HG03439 (cell line): ENCODE data around the gene TMEM121.

Experiments
- ATAC-seq: cut with Tn5 transposase; IDR thresholded peaks from one replicate; pipeline ENCODE4 v1.9.1; 2021; ENCODE audit warnings: mild to moderate bottlenecking, moderate library complexity; ENCODE audit not compliant: unreplicated experiment

TMEM121 gene

GRCh38 chr14:105525861-105526775, at the start of gene TMEM121:
TMEM121 (plus strand) TSS chr14:105526583; CDS start chr14:105528835, 2,252 bp downstream.
- no peak for ATAC-seq

DNA sequence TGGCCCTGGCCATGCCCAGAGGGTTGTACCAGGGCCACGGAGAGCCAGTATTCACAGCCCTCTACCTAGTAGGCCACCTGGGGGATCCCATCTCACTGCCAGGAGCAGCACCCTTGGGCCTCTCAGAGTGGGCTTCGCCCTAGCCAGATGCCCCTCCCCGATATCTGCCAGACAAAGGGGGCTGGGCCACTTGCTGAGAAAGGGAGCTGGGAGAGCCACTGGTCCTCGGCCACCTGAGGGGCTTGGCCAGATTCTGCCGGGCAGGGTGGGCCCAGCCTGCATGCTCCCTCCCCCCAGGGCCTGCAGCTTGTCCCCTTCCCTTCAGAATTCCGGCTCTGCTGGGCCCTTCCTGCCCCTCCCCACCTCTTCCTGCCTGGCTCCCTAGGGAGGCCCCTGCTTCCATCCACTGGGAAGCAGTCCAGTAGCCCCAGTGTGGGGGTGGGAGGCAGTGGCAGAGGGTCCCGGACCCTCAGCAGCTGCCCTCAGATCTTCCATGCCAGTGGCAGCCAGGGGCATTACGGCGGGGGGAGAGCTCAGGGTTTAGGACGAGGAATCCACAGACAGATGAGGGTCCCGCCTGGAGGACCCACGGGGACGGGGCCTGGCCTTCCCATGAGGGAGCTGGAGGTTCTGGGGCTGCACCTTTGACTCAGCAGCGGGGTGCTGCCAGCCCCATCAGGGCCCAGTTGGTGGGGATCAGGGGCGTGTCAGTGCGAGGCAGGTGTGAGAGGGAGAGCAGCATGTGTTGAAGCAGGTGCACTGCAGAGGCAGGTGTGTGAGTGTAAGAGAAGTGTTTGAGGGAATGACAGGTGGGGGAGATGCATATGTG, 49.3 kb upstream of the TMEM121 start:
- no peak for ATAC-seq

DNA sequence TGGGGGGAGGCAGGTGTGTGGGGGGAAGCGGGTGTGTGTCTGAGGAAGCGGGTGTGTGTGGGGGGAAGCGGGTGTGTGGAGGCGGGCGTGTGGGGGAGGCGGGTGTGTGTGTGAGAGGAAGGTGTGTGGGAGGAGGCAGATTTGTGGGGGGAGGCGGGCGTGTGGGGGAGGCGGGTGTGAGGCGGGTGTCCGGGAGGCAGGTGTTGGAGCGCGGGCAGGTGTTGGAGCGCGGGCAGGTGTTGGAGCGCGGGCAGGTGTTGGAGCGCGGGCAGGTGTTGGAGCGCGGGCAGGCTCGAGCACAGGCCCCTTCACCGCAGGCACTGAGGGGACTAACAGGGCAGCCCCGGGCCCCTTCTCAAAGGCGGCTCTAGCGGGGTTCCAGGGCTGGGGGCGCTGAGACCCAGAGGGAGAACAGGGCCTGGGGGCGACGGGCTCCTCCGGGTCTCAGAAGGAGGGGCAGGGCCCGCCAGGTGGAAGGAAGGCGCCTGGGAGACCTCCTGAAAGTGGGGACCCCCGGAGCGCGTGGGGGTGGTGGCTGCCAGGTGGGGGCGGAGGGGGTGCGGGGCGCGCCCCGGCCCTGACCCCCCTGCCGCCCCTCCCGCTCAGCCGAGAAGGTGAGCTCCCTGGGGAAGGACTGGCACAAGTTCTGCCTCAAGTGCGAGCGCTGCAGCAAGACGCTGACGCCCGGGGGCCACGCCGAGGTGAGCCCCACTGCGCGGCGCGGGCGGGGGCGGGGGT, 48.6 kb upstream of the TMEM121 start:
- no peak for ATAC-seq

DNA sequence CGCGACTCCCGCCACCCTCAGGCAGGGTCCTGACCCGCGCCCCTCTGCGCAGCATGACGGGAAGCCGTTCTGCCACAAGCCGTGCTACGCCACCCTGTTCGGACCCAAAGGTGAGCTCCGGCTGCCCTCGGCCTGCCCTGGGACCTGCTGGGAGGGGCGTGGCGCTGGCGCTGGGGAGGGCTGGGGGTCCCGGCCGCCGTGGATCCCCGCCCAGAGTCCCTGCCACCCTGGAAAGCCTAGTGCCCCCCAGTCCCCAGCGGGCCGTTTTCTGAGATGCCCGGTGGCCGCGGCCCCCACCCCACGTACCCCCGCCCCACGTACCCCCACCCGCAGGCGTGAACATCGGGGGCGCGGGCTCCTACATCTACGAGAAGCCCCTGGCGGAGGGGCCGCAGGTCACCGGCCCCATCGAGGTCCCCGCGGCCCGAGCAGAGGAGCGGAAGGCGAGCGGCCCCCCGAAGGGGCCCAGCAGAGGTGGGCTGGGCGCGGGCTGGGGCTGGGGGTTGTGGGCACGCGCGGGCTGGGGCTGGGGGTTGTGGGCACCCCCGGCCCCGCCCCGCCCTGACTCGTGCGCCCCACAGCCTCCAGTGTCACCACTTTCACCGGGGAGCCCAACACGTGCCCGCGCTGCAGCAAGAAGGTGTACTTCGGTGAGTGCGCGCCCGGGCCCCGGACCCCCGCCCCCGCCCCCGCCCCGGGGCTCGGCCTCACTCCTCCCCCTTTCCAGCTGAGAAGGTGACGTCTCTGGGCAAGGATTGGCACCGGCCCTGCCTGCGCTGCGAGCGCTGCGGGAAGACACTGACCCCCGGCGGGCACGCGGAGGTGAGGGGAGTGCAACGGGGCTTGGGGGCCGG, 47.8 kb upstream of the TMEM121 start:
- ATAC-seq: no peak

- no peak for ATAC-seq
These were observed 46.8 kb upstream of the TMEM121 start for GRCh38 chr14:105479431-105480158.

- ATAC-seq: no peak
These were observed 46.1 kb upstream of the TMEM121 start for GRCh38 chr14:105480199-105480746.

GRCh38 chr14:105480807-105481801, 45.3 kb upstream of the TMEM121 start:
- peak; percentile 59 for ATAC-seq

GRCh38 chr14:105481886-105482457, 44.4 kb upstream of the TMEM121 start:
- peak; percentile 50 for ATAC-seq

DNA sequence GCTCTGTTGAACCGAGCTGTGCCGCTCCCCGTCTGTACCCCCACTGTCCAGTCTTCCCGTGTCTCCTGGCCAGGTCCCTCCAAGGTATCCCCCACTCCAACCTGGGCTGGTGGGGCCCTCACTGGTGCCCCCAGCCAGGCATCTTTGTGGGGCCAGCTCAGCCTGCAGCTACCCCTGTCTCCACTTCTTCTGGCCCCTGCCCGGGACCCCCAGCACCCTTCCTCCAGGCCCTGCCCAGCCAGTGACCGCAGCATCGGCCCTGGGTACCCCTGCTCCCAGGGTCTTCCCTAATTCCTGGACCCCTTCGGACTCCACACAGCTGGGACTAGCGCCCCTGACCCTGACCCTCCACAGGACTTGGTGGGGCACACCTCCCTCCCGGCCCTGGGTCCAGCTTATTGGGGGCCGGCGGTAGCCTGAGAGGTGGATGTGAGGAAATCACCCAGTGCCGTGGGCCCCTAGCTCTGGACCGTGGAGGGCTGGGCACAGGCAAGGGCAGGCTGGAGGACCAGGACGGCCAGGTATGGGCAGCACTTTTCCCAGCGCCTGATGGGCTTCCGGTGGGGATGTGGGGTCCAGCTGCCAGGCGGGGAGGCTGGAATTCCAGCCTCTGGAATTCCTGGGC, 43.8 kb upstream of the TMEM121 start:
- no peak for ATAC-seq

GRCh38 chr14:105483300-105484068, 42.9 kb upstream of the TMEM121 start:
- ATAC-seq: no peak

DNA sequence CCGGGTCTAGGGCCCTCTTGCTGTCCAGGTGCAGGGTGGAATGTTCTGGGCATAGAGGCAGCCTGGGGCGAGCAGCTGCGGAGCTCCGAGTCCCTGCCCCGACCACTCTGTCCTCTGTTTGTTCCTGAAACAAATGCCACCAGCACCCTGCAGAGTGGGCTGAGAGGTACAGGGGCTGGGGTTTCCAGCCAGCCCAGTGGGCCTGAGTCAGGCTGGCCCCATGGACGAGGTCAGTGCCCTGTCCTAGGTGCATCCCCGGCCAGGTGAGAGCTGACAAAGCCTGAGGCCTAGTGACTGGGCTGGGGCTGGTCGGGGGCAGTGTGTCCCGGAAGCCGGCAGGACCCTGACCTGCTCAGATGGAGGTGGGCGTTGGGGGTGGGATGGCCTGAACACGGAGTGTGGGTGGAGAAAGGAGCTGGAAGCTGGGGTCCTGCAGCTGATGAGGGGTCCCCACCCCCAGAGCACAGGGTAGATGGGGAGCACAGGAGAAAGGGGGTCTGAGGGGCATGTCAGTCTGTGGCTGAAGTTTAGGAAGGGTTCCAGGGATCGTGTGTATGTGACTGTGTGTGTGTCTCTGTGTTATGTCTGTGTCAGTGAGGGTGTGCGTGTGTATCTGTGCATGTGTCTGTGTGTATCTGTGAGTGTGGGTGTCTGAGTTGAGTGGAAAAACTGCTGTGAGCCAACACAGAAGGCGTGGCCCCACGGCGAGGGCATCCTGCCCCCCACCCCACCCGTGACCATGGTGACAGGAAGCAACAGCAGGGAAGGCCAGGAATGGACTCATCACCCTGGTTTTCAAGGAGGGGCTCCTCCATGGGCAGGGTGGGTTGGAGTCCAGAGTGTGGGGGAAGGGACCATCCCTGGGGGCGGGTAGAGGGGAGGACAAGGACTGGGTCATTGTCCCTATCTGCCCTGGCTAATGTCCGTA, 42.0 kb upstream of the TMEM121 start:
- ATAC-seq: no peak

GRCh38 chr14:105484997-105485393, 41.4 kb upstream of the TMEM121 start:
- ATAC-seq: no peak

DNA sequence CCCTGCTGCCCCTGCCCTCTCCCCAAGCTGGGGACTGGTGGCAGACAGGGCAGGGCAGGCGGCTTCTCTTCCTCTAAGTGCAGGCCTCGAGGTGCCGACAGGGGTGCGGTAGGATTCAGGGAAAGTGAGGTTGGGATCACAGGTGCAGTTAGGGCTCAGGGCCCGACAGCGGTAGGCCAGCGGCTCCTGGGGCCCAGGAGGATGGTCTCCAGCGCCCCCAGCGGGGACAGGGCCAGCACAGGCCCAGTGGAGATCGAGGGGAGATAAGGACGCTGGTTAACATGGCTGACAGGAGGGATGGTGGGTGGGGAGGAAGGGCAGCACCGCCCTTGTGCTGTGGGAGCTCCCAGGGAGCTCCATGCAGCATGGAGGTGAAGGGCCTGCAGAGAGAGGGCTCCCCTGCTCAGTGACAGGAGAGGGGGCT, 40.6 kb upstream of the TMEM121 start:
- ATAC-seq: no peak

DNA sequence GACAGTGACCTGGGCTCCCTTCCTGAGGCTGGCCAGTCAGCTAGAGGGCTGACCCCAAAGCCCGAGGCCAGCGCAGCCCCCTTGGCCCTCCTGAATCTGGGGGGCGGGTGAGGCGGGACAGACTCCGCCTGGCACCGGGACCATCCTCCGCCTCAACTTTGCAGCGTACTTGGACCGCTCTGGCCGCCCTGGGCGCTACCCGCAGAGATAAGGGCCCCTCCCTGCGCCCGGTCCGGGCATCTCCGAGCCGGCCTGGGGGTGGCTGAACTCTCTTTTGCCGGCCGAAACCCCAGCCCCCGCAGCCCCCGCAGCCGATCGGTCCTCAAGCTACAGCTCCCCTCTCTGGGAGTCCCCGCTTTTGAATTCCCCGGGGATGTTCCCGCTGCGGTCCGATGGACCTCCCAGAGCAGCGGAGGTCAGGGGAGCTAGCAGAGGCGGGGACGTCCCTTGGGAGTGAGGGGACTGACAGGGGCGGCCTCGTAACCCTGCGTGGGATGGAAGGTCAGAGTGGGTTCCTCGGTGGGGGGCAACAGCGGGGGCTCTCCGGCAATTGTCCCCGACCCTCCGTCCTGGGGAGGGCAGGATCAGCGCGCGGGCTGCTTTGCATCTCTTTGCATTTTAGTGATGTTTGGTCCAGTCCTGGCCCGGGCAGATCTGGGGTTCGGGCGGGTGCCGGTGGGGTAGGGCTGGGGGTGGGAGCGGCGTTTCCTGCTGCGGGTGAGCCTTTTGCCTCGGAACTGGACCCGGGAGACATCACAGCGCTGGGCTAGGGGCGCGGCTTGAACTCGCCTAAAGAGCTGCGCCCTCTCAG, 40.0 kb upstream of the TMEM121 start, which contains the start of gene CRIP1:
Gene CRIP1 (plus strand): TSS at position 724 of the 811 bp plus-strand sequence. CDS start 374 bp downstream, outside the sequence.
- no peak for ATAC-seq
